MCF 10A (cell line): Measurements from ENCODE around the gene FASN. TPM values are rescaled to one million over a fixed set of nuclear protein-coding genes. Genes with fewer than 3 reads are reported as not detected.

ENCODE experiments used
- BruUV-seq: library from RNA; stranded (reverse); fragments of 400-500 nt; replicated peaks from 2 replicates; lab custom pipeline; 2021; lab: Mats Ljungman, UMichigan
- CTCF ChIA-PET: fragments of 300-600 bp; sonication (Branson Sonifier 250); formaldehyde crosslinking; extraction: SDS; loops from one replicate; lab custom pipeline; 2021; ENCODE audit warnings: antibody characterized with exemption, inconsistent platforms; lab: Yijun Ruan, JAX
- POLR2A ChIA-PET: fragments of 300-600, 350-650 bp; sonication (Branson Sonifier 250); formaldehyde crosslinking; extraction: SDS; loops from one replicate; lab custom pipeline; 2020; ENCODE audit warnings: antibody characterized with exemption, inconsistent platforms; lab: Yijun Ruan, JAX
- DNase-seq: peaks from one replicate; pipeline ENCODE4 v3.0.0-alpha.2; 2018; ENCODE audit not compliant: unreplicated experiment
- H3K27ac Mint-ChIP-seq: one replicate; pipeline ENCODE4 v1.8.0; 2022; ENCODE audit warnings: mild to moderate bottlenecking, low read depth, mixed read lengths; ENCODE audit not compliant: unreplicated experiment
- H3K27me3 Mint-ChIP-seq: one replicate; pipeline ENCODE4 v1.8.0; 2022; ENCODE audit warnings: mixed read lengths; ENCODE audit not compliant: insufficient read depth, unreplicated experiment
- H3K36me3 Mint-ChIP-seq: one replicate; pipeline ENCODE4 v1.8.0; 2022; ENCODE audit warnings: mild to moderate bottlenecking, moderate library complexity, mixed read lengths; ENCODE audit not compliant: insufficient read depth, unreplicated experiment
- H3K4me1 Mint-ChIP-seq: one replicate; pipeline ENCODE4 v1.8.0; 2022; ENCODE audit warnings: mixed read lengths; ENCODE audit not compliant: insufficient read depth, unreplicated experiment
- H3K4me3 Mint-ChIP-seq: one replicate; pipeline ENCODE4 v1.8.0; 2022; ENCODE audit warnings: mild to moderate bottlenecking, moderate library complexity, mixed read lengths; ENCODE audit not compliant: unreplicated experiment
- H3K9me3 Mint-ChIP-seq: one replicate; pipeline ENCODE4 v1.8.0; 2022; ENCODE audit warnings: mixed read lengths; ENCODE audit not compliant: unreplicated experiment
- CTCF ChIP-seq: fragments of 200-600 bp; IDR thresholded peaks from one replicate; pipeline ENCODE4 v1.8.0; 2022; ENCODE audit warnings: antibody characterized with exemption, mild to moderate bottlenecking; ENCODE audit not compliant: unreplicated experiment
- intact Hi-C: fragments of 100-400 bp; cut with micrococcal nuclease; formaldehyde crosslinking; loops from 2 replicates; pipeline ENCODE4 v1.14.1; 2022
- total RNA-seq: library from RNA; stranded (reverse); gene quantifications from 2 replicates; pipeline ENCODE4 v1.2.3, GENCODE V29; 2022

The FASN gene
- total RNA-seq, 1 experiment from 2014 or later = 120 TPM

- H3K27ac Mint-ChIP-seq = no peak overlapping the region
- peaks cover 26% of the 10 kb centered on the region for H3K36me3 Mint-ChIP-seq
- H3K4me3 Mint-ChIP-seq = no peak overlapping the region
- no peak for TF ChIP-seq CTCF
- no peak for DNase-seq
- ChIA-PET POLR2A (interaction anchor here (2.2 kb wide), 1 partner anchor 31 kb away, joined by 8 read pairs; no protein-coding TSS in a partner anchor), CTCF (interaction anchor here (0.6 kb wide), 1 partner anchor 247 kb away, joined by 5 read pairs; no protein-coding TSS in a partner anchor)
- intact Hi-C loops = no loop called here
- BruUV-seq = no TSS peak
- H3K27me3 Mint-ChIP-seq = no peaks in the 10 kb centered on the region
- H3K4me1 Mint-ChIP-seq = peaks cover 11% of the 10 kb centered on the region
- H3K9me3 Mint-ChIP-seq = no peaks in the 10 kb centered on the region
Measured at GRCh38 chr17:82129095-82129494, 31.1 kb upstream of the FASN start.

- no peak for TF ChIP-seq CTCF
- no TSS peak for BruUV-seq
- CTCF ChIA-PET = no interaction called here
- Mint-ChIP-seq H3K4me1 (peaks cover 4% of the 10 kb centered on the region), H3K36me3 (peaks cover 30% of the 10 kb centered on the region), H3K27me3 (no peaks in the 10 kb centered on the region), H3K4me3 (no peak overlapping the region), H3K27ac (no peak overlapping the region), H3K9me3 (no peaks in the 10 kb centered on the region)
- POLR2A ChIA-PET = no interaction called here
- DNase-seq = no peak
- intact Hi-C loops = no loop called here
Measured at GRCh38 chr17:82128287-82128686, 30.3 kb upstream of the FASN start.

GRCh38 chr17:82127704-82128103 is 29.7 kb upstream of the FASN start:
- POLR2A ChIA-PET = no interaction called here
- Mint-ChIP-seq H3K27ac (no peak overlapping the region), H3K4me3 (no peak overlapping the region), H3K27me3 (no peaks in the 10 kb centered on the region), H3K4me1 (peaks cover 4% of the 10 kb centered on the region), H3K9me3 (no peaks in the 10 kb centered on the region), H3K36me3 (peaks cover 30% of the 10 kb centered on the region)
- DNase-seq = no peak
- intact Hi-C loops = no loop called here
- CTCF ChIA-PET = no interaction called here
- TF ChIP-seq CTCF = no peak
- no TSS peak for BruUV-seq

GRCh38 chr17:82127315-82127595 is 29.2 kb upstream of the FASN start:
- no peaks in the 10 kb centered on the region for H3K27me3 Mint-ChIP-seq
- no peak for TF ChIP-seq CTCF
- intact Hi-C loops = no loop called here
- ChIA-PET CTCF (interaction anchor here (1.2 kb wide), 1 partner anchor 21 kb away, joined by 3 read pairs; no protein-coding TSS in a partner anchor), POLR2A (no interaction called here)
- H3K36me3 Mint-ChIP-seq = peaks cover 30% of the 10 kb centered on the region
- no peak overlapping the region for H3K27ac Mint-ChIP-seq
- H3K9me3 Mint-ChIP-seq = no peaks in the 10 kb centered on the region
- peaks cover 3% of the 10 kb centered on the region for H3K4me1 Mint-ChIP-seq
- DNase-seq = no peak
- BruUV-seq = no TSS peak
- H3K4me3 Mint-ChIP-seq = no peak overlapping the region
